Measurements from ENCODE around the gene SFRP5.

SFRP5 gene

GRCh38 chr10:97785231-97785630 lies 13.4 kb upstream of the SFRP5 start:
- DNase-seq, result no peak

- no peak for DNase-seq
These were observed 12.5 kb upstream of the SFRP5 start for GRCh38 chr10:97784200-97784810.

GRCh38 chr10:97782455-97783228 lies 10.8 kb upstream of the SFRP5 start:
- DNase-seq, result no peak

- DNase-seq, result no peak
These were observed 10.0 kb upstream of the SFRP5 start for GRCh38 chr10:97781618-97782331.

GRCh38 chr10:97780841-97781617 lies 9.2 kb upstream of the SFRP5 start:
- DNase-seq, result no peak

GRCh38 chr10:97779975-97780374 lies 8.2 kb upstream of the SFRP5 start:
- DNase-seq, result no peak

- no peak for DNase-seq
These were observed 7.7 kb upstream of the SFRP5 start for GRCh38 chr10:97779492-97779891.

- no peak for DNase-seq
These were observed 6.9 kb upstream of the SFRP5 start for GRCh38 chr10:97778452-97779302.

GRCh38 chr10:97777143-97777542 lies 5.3 kb upstream of the SFRP5 start:
- DNase-seq, result no peak

GRCh38 chr10:97774811-97775294 lies 3.1 kb upstream of the SFRP5 start:
- no peak for DNase-seq

GRCh38 chr10:97773096-97773495 lies 1.3 kb upstream of the SFRP5 start:
- no peak for DNase-seq

- DNase-seq, result no peak
These were observed 526 bp downstream of the SFRP5 start for GRCh38 chr10:97771055-97771891.

GRCh38 chr10:97770255-97770654 lies 1.5 kb downstream of the SFRP5 start:
- DNase-seq, result no peak

GRCh38 chr10:97768322-97769315 lies 3.2 kb downstream of the SFRP5 start:
- DNase-seq, result no peak

GRCh38 chr10:97766996-97767924 lies 4.5 kb downstream of the SFRP5 start:
- DNase-seq, result no peak

GRCh38 chr10:97766106-97766810 lies 5.5 kb downstream of the SFRP5 start:
- DNase-seq, result no peak

- DNase-seq, result no peak
These were observed 6.6 kb downstream of the SFRP5 start for GRCh38 chr10:97765201-97765600.

- no peak for DNase-seq
These were observed 7.3 kb downstream of the SFRP5 start for GRCh38 chr10:97764519-97764931.
